ENCODE data around the gene TMEM214.

Gene TMEM214

DNA sequence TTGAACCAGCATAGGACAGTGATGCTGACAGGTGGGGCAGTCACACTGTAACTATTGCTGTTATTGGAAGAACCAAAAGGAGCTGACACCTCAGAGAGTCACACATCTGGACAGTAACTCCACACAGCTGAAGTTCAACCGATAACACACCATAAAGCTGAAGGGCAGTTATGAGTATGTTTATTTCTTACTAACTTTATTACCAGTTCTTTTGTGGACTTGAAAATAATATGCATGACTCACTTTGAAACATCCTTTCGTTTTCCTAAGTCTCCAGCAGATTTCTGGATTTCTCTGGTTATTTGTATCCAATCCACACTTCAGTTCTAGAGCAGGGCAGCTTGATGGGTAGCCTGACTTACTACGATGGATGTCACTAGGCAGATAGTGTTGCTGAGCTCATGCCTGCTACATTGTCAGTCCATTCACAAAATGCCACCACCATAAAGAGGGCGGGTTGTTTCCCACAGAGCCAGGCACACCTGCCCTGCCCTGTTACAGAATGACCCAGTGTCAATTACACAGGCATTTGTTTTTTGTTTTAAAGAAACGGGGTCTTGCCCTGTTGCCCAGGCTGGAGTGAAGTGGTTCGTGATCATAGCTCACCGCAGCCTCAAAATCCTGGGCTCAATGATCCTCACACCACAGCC, 10.3 kb downstream of the TMEM214 start:
- no peaks in the 10 kb centered on the region for H3K27me3 ChIP-seq (ENCODE audit: control insufficient read depth, insufficient read depth, low read length)
- H3K36me3 ChIP-seq (ENCODE audit: control insufficient read depth, insufficient read depth, low read length): peaks cover 33% of the 10 kb centered on the region

DNA sequence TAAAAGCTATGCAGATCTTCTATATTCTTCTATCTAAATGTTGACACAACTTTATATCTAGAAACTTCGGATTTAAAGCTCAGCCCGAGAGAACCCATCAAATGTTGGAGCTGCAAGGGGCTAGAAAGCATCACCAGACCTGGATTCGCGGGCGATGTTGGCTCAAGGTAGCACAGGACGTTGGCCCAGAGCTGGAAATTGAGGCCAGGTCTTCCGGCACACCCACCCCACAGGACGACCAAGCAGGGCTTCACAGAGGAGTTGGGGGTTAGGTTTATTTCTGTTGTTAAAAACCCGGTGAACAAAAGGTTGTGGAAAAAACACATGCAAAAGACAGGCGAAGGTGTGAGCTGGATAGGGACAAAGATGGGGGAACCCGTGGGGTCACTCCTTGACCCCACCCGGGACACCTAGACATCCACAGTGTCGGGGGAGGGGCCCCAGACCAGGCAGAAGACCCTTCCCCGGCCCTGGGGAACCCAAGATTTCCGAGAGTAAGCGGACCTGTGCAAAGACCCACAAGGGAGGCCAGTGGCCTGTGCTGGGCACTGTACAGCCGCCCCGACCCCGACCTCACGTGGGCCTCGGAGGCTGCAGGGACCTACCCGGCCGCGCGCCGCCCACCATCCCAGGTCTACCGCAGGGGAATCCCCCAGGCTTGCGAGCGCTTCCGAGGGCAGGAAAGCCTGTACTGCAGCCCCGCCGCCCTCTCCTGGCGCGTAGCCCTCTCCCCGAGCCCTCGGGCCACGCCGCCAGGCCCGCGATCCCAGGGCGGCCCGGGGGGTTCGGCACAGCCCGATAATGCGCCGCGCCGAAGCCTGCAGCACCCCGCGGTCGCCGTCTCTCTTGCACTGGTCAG, 16.9 kb downstream of the TMEM214 start:
- peak overlapping the region; percentile 94 for H3K4me3 ChIP-seq (ENCODE audit: low read depth, low read length)
- H3K4me1 ChIP-seq (ENCODE audit: control insufficient read depth, insufficient read depth, low read length): peaks cover 2% of the 10 kb centered on the region
- no peaks in the 10 kb centered on the region for H3K9me3 ChIP-seq (ENCODE audit: control insufficient read depth, insufficient read depth, low read length)

More for the DNA sequence above, 10.3 kb downstream of the TMEM214 start:
- no peaks in the 10 kb centered on the region for H3K9me3 ChIP-seq (ENCODE audit: control insufficient read depth, insufficient read depth, low read length)
- no peak overlapping the region for H3K9ac ChIP-seq (ENCODE audit: low read depth, low read length)
- H3K4me1 ChIP-seq (ENCODE audit: control insufficient read depth, insufficient read depth, low read length): no peaks in the 10 kb centered on the region
- no peak overlapping the region for H3K4me3 ChIP-seq (ENCODE audit: low read depth, low read length)

GRCh38 chr2:27050281-27050995, 17.7 kb downstream of the TMEM214 start:
- Histone ChIP-seq H3K9ac (ENCODE audit: low read depth, low read length) (peak overlapping the region; percentile 79), H3K36me3 (ENCODE audit: control insufficient read depth, insufficient read depth, low read length) (peaks cover 10% of the 10 kb centered on the region)

More for the DNA sequence above, 16.9 kb downstream of the TMEM214 start:
- Histone ChIP-seq H3K36me3 (ENCODE audit: control insufficient read depth, insufficient read depth, low read length) (peaks cover 3% of the 10 kb centered on the region), H3K27me3 (ENCODE audit: control insufficient read depth, insufficient read depth, low read length) (no peaks in the 10 kb centered on the region), H3K9ac (ENCODE audit: low read depth, low read length) (peak overlapping the region; percentile 67)

GRCh38 chr2:27050996-27051901, 18.5 kb downstream of the TMEM214 start, which contains the start of gene AGBL5:
TSS of gene AGBL5 (plus strand) at chr2:27051668. CDS start at chr2:27052959, 1,291 bp downstream.
- H3K4me3 ChIP-seq (ENCODE audit: low read depth, low read length): peak within 1 kb of the TSS; percentile 94

More at GRCh38 chr2:27050281-27050995, 17.7 kb downstream of the TMEM214 start:
- H3K4me3 ChIP-seq (ENCODE audit: low read depth, low read length): peak overlapping the region; percentile 94
- H3K9me3 ChIP-seq (ENCODE audit: control insufficient read depth, insufficient read depth, low read length): no peaks in the 10 kb centered on the region
- no peaks in the 10 kb centered on the region for H3K27me3 ChIP-seq (ENCODE audit: control insufficient read depth, insufficient read depth, low read length)
- peaks cover 2% of the 10 kb centered on the region for H3K4me1 ChIP-seq (ENCODE audit: control insufficient read depth, insufficient read depth, low read length)

DNA sequence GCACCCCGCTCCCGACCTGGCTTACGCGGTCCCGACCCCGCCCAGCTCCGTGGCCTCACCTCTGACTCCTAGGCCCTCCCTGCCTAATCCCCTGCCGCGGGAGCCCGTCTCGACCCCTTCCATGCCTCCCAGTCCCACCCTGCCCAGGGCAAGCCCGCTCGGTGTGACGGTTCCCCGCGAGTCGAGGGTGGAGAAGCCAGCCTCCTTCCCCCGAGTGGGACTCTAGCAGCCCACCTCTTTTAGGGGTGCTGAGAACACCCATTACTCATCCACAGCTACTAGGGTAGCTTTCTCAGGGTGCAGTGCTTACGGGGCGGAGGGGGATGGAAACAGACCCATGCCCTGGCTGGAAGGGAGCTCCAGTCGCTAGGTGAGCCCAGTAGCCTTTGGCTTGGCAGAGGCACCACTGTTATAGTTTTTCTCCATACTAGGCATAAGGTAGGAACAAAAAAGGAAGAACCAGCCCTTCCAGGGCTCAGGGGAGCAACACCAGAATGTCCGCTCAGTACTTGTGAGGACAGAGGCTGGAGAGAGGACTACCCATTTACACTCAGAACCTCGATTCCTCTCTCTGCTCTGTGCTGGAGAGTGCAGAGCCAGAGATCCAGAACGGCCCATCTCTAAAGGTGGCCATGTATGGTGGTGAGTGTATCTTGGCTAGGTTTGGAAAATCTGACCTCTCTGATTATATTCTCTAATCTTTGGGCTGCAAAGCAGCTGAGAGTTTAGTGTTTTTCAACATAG, 19.3 kb downstream of the TMEM214 start:
- no peaks in the 10 kb centered on the region for H3K9me3 ChIP-seq (ENCODE audit: control insufficient read depth, insufficient read depth, low read length)
- no peaks in the 10 kb centered on the region for H3K27me3 ChIP-seq (ENCODE audit: control insufficient read depth, insufficient read depth, low read length)
- H3K4me3 ChIP-seq (ENCODE audit: low read depth, low read length): peak overlapping the region; percentile 93
- H3K9ac ChIP-seq (ENCODE audit: low read depth, low read length): peak overlapping the region; percentile 87
- H3K36me3 ChIP-seq (ENCODE audit: control insufficient read depth, insufficient read depth, low read length): peaks cover 17% of the 10 kb centered on the region
- peaks cover 2% of the 10 kb centered on the region for H3K4me1 ChIP-seq (ENCODE audit: control insufficient read depth, insufficient read depth, low read length)

More at GRCh38 chr2:27050996-27051901, 18.5 kb downstream of the TMEM214 start, which contains the start of gene AGBL5:
- Histone ChIP-seq H3K9me3 (ENCODE audit: control insufficient read depth, insufficient read depth, low read length) (no peaks in the 10 kb centered on the region), H3K4me1 (ENCODE audit: control insufficient read depth, insufficient read depth, low read length) (peaks cover 2% of the 10 kb centered on the region), H3K9ac (ENCODE audit: low read depth, low read length) (peak within 1 kb of the TSS; percentile 87), H3K36me3 (ENCODE audit: control insufficient read depth, insufficient read depth, low read length) (peaks cover 17% of the 10 kb centered on the region), H3K27me3 (ENCODE audit: control insufficient read depth, insufficient read depth, low read length) (no peaks in the 10 kb centered on the region)

DNA sequence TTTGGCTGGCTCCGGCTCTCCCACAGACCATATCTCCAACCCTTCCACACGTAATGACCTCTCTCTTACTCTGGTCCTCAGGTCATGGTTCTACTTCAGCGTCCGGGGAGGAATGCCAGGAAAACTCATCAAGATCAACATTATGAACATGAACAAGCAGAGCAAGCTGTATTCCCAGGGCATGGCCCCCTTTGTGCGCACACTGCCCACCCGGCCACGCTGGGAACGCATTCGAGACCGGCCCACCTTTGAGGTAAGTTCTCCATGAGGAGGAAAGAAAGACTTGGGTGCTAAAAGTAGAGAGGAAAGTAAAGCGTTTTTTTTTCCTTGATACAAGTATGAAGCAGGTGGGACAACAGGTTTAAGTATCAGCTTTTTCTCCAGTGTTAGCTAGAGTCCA, 20.6 kb downstream of the TMEM214 start:
- no peaks in the 10 kb centered on the region for H3K9me3 ChIP-seq (ENCODE audit: control insufficient read depth, insufficient read depth, low read length)
- H3K27me3 ChIP-seq (ENCODE audit: control insufficient read depth, insufficient read depth, low read length): no peaks in the 10 kb centered on the region
- H3K4me3 ChIP-seq (ENCODE audit: low read depth, low read length): no peak overlapping the region
- H3K4me1 ChIP-seq (ENCODE audit: control insufficient read depth, insufficient read depth, low read length): peaks cover 2% of the 10 kb centered on the region
- peaks cover 21% of the 10 kb centered on the region for H3K36me3 ChIP-seq (ENCODE audit: control insufficient read depth, insufficient read depth, low read length)
- no peak overlapping the region for H3K9ac ChIP-seq (ENCODE audit: low read depth, low read length)

- Histone ChIP-seq H3K4me1 (ENCODE audit: control insufficient read depth, insufficient read depth, low read length) (peaks cover 2% of the 10 kb centered on the region), H3K9me3 (ENCODE audit: control insufficient read depth, insufficient read depth, low read length) (no peaks in the 10 kb centered on the region), H3K27me3 (ENCODE audit: control insufficient read depth, insufficient read depth, low read length) (no peaks in the 10 kb centered on the region), H3K9ac (ENCODE audit: low read depth, low read length) (no peak overlapping the region), H3K4me3 (ENCODE audit: low read depth, low read length) (no peak overlapping the region), H3K36me3 (ENCODE audit: control insufficient read depth, insufficient read depth, low read length) (peaks cover 22% of the 10 kb centered on the region)
Observed at GRCh38 chr2:27053776-27054175, 21.0 kb downstream of the TMEM214 start.

GRCh38 chr2:27054721-27055120, 22.0 kb downstream of the TMEM214 start:
- Histone ChIP-seq H3K36me3 (ENCODE audit: control insufficient read depth, insufficient read depth, low read length) (peaks cover 29% of the 10 kb centered on the region), H3K9ac (ENCODE audit: low read depth, low read length) (no peak overlapping the region), H3K9me3 (ENCODE audit: control insufficient read depth, insufficient read depth, low read length) (no peaks in the 10 kb centered on the region)

GRCh38 chr2:27057184-27057583, 24.4 kb downstream of the TMEM214 start:
- peaks cover 29% of the 10 kb centered on the region for H3K36me3 ChIP-seq (ENCODE audit: control insufficient read depth, insufficient read depth, low read length)
- no peaks in the 10 kb centered on the region for H3K27me3 ChIP-seq (ENCODE audit: control insufficient read depth, insufficient read depth, low read length)
- no peak overlapping the region for H3K4me3 ChIP-seq (ENCODE audit: low read depth, low read length)
- H3K4me1 ChIP-seq (ENCODE audit: control insufficient read depth, insufficient read depth, low read length): no peaks in the 10 kb centered on the region
- no peaks in the 10 kb centered on the region for H3K9me3 ChIP-seq (ENCODE audit: control insufficient read depth, insufficient read depth, low read length)
- no peak overlapping the region for H3K9ac ChIP-seq (ENCODE audit: low read depth, low read length)

More at GRCh38 chr2:27054721-27055120, 22.0 kb downstream of the TMEM214 start:
- Histone ChIP-seq H3K4me1 (ENCODE audit: control insufficient read depth, insufficient read depth, low read length) (no peaks in the 10 kb centered on the region), H3K27me3 (ENCODE audit: control insufficient read depth, insufficient read depth, low read length) (no peaks in the 10 kb centered on the region), H3K4me3 (ENCODE audit: low read depth, low read length) (no peak overlapping the region)

DNA sequence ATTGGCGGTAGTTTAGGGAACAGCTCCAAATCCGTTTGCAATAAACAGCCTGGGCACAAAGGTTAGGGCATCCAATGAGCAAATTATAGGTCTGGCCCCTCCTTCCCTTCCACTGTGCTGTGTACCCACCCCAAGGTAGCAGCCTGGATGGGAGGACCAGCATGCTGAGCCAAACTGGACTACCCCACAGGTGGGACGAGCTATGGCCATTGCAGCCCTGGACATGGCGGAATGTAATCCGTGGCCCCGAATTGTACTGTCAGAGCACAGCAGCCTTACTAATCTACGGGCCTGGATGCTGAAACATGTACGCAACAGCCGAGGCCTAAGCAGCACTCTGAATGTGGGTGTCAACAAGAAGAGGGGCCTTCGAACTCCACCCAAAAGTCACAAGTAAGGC, 25.4 kb downstream of the TMEM214 start:
- no peaks in the 10 kb centered on the region for H3K27me3 ChIP-seq (ENCODE audit: control insufficient read depth, insufficient read depth, low read length)
- no peaks in the 10 kb centered on the region for H3K9me3 ChIP-seq (ENCODE audit: control insufficient read depth, insufficient read depth, low read length)
- H3K4me1 ChIP-seq (ENCODE audit: control insufficient read depth, insufficient read depth, low read length): no peaks in the 10 kb centered on the region
- H3K9ac ChIP-seq (ENCODE audit: low read depth, low read length): no peak overlapping the region
- peaks cover 33% of the 10 kb centered on the region for H3K36me3 ChIP-seq (ENCODE audit: control insufficient read depth, insufficient read depth, low read length)
- H3K4me3 ChIP-seq (ENCODE audit: low read depth, low read length): no peak overlapping the region
